ENCODE measurements around the gene SKIC8.
"Not testable (repeated sequence)": the region's sequence is repeated elsewhere in the genome, so short reads cannot be mapped to it uniquely, and the experiment has no call there.

The SKIC8 gene

GRCh38 chr15:78256044-78256437 lies 43.4 kb downstream of the SKIC8 start:
- DNase-seq (ENCODE audit: extremely low read depth, insufficient read length) = no peak
- Histone ChIP-seq H3K36me3 (ENCODE audit: control insufficient read depth, insufficient read depth, low read length) (no peaks in the 10 kb centered on the region), H3K27me3 (replicated peaks; ENCODE audit: control insufficient read depth, insufficient read depth, low read length) (no peaks in the 10 kb centered on the region), H3K4me3 (replicated peaks; ENCODE audit: low read depth, low read length) (no peak overlapping the region)
- no peak for TF ChIP-seq CTCF (IDR thresholded peaks at IDR 0.05; ENCODE audit: insufficient read depth, low read length, poor library complexity, severe bottlenecking)

- Histone ChIP-seq H3K36me3 (ENCODE audit: control insufficient read depth, insufficient read depth, low read length) (no peaks in the 10 kb centered on the region), H3K4me3 (replicated peaks; ENCODE audit: low read depth, low read length) (no peak overlapping the region), H3K27me3 (replicated peaks; ENCODE audit: control insufficient read depth, insufficient read depth, low read length) (no peaks in the 10 kb centered on the region)
- DNase-seq (ENCODE audit: extremely low read depth, insufficient read length) = no peak
- TF ChIP-seq CTCF (IDR thresholded peaks at IDR 0.05; ENCODE audit: insufficient read depth, low read length, poor library complexity, severe bottlenecking) = no peak
Measured at GRCh38 chr15:78255421-78256043, 43.9 kb downstream of the SKIC8 start.

GRCh38 chr15:78251136-78251535 lies 48.3 kb downstream of the SKIC8 start:
- DNase-seq (ENCODE audit: extremely low read depth, insufficient read length) = no peak
- no peaks in the 10 kb centered on the region for H3K27me3 ChIP-seq (replicated peaks; ENCODE audit: control insufficient read depth, insufficient read depth, low read length)
- no peaks in the 10 kb centered on the region for H3K36me3 ChIP-seq (ENCODE audit: control insufficient read depth, insufficient read depth, low read length)
- no peak for TF ChIP-seq CTCF (IDR thresholded peaks at IDR 0.05; ENCODE audit: insufficient read depth, low read length, poor library complexity, severe bottlenecking)
- H3K4me3 ChIP-seq (replicated peaks; ENCODE audit: low read depth, low read length) = no peak overlapping the region

GRCh38 chr15:78249131-78249530 lies 50.3 kb downstream of the SKIC8 start:
- Histone ChIP-seq H3K27me3 (replicated peaks; ENCODE audit: control insufficient read depth, insufficient read depth, low read length) (no peaks in the 10 kb centered on the region), H3K4me3 (replicated peaks; ENCODE audit: low read depth, low read length) (no peak overlapping the region), H3K36me3 (ENCODE audit: control insufficient read depth, insufficient read depth, low read length) (no peaks in the 10 kb centered on the region)
- DNase-seq (ENCODE audit: extremely low read depth, insufficient read length) = no peak
- TF ChIP-seq CTCF (IDR thresholded peaks at IDR 0.05; ENCODE audit: insufficient read depth, low read length, poor library complexity, severe bottlenecking) = no peak

- Histone ChIP-seq H3K36me3 (ENCODE audit: control insufficient read depth, insufficient read depth, low read length) (no peaks in the 10 kb centered on the region), H3K27me3 (replicated peaks; ENCODE audit: control insufficient read depth, insufficient read depth, low read length) (no peaks in the 10 kb centered on the region), H3K4me3 (replicated peaks; ENCODE audit: low read depth, low read length) (no peak overlapping the region)
- DNase-seq (ENCODE audit: extremely low read depth, insufficient read length) = no peak
- no peak for TF ChIP-seq CTCF (IDR thresholded peaks at IDR 0.05; ENCODE audit: insufficient read depth, low read length, poor library complexity, severe bottlenecking)
Measured at GRCh38 chr15:78247911-78248310, 51.5 kb downstream of the SKIC8 start.

- not testable (repeated sequence) for DNase-seq (ENCODE audit: extremely low read depth, insufficient read length); H3K36me3 ChIP-seq (ENCODE audit: control insufficient read depth, insufficient read depth, low read length); H3K4me3 ChIP-seq (replicated peaks; ENCODE audit: low read depth, low read length); H3K27me3 ChIP-seq (replicated peaks; ENCODE audit: control insufficient read depth, insufficient read depth, low read length)
Measured at GRCh38 chr15:78245976-78246620, 53.3 kb downstream of the SKIC8 start.

GRCh38 chr15:78245392-78245791 lies 54.0 kb downstream of the SKIC8 start:
- not testable (repeated sequence) for H3K27me3 ChIP-seq (replicated peaks; ENCODE audit: control insufficient read depth, insufficient read depth, low read length); H3K36me3 ChIP-seq (ENCODE audit: control insufficient read depth, insufficient read depth, low read length); H3K4me3 ChIP-seq (replicated peaks; ENCODE audit: low read depth, low read length); DNase-seq (ENCODE audit: extremely low read depth, insufficient read length)
